DND-41 (cell line): ENCODE measurements around the gene FRAT1.

Source experiments
- ATAC-seq: fragments of 200-7000 bp; cut with Tn5 transposase; 3 replicates; pipeline ENCODE4 v1.9.1; 2021; ENCODE audit warnings: low read depth; ENCODE audit not compliant: insufficient read depth
- DNase-seq: peaks from one replicate; pipeline ENCODE4 v3.0.0-alpha.2; 2020
- H2AFZ ChIP-seq: 2 replicates; pipeline ENCODE4 v1.6.0; 2012; ENCODE audit warnings: low read depth, low read length
- H3K27ac ChIP-seq: 2 replicates; pipeline ENCODE4 v1.5.1; 2012; ENCODE audit warnings: low read length, inconsistent platforms
- H3K27me3 ChIP-seq: fragments of 200-600 bp; sonication (generic); 2 replicates; pipeline ENCODE4 v1.6.0; 2012; ENCODE audit warnings: low read length, mild to moderate bottlenecking, inconsistent platforms; ENCODE audit not compliant: insufficient read depth, poor library complexity
- H3K36me3 ChIP-seq: 2 replicates; pipeline ENCODE4 v1.5.1; 2012; ENCODE audit warnings: low read length, inconsistent platforms; ENCODE audit not compliant: insufficient read depth
- H3K4me1 ChIP-seq: 2 replicates; pipeline ENCODE4 v1.5.1; 2012; ENCODE audit warnings: mild to moderate bottlenecking, low read length; ENCODE audit not compliant: insufficient read depth
- H3K4me2 ChIP-seq: 2 replicates; pipeline ENCODE4 v1.6.0; 2012; ENCODE audit warnings: mild to moderate bottlenecking, moderate library complexity, low read length, inconsistent platforms; ENCODE audit not compliant: insufficient read depth
- H3K4me3 ChIP-seq, 2 experiments: fragments of 200-600 bp in 1 of 2; shearing (Covaris generic) in 1 of 2; 2 replicates each; pipeline ENCODE4 v1.5.1; 2012 to 2016; ENCODE audit warnings: inconsistent platforms in 2 of 2, low read length in 2 of 2, mild to moderate bottlenecking in 2 of 2, low read depth in 1 of 2, moderate library complexity in 1 of 2
- H3K79me2 ChIP-seq: 2 replicates; pipeline ENCODE4 v1.6.0; 2012; ENCODE audit warnings: low read length, inconsistent platforms; ENCODE audit not compliant: insufficient read depth
- H3K9ac ChIP-seq: 2 replicates; pipeline ENCODE4 v1.6.0; 2012; ENCODE audit warnings: low read depth, mild to moderate bottlenecking, inconsistent platforms, low read length, moderate library complexity
- H3K9me3 ChIP-seq: 2 replicates; pipeline ENCODE4 v1.5.1; 2012; ENCODE audit warnings: low read length, moderate library complexity, mild to moderate bottlenecking, inconsistent platforms; ENCODE audit not compliant: insufficient read depth, severe bottlenecking
- H4K20me1 ChIP-seq: 2 replicates; pipeline ENCODE4 v1.6.0; 2012; ENCODE audit warnings: low read length; ENCODE audit not compliant: insufficient read depth
- CTCF ChIP-seq: IDR thresholded peaks from 2 replicates; pipeline ENCODE4 v1.5.1; 2012; ENCODE audit warnings: borderline replicate concordance, low read length, moderate library complexity, mild to moderate bottlenecking; ENCODE audit not compliant: poor library complexity, severe bottlenecking; ENCODE audit errors: extremely low read depth
- EZH2 ChIP-seq: IDR thresholded peaks from 3 replicates; pipeline ENCODE4 v1.6.1; 2012; ENCODE audit warnings: borderline replicate concordance, low read depth, mild to moderate bottlenecking, moderate library complexity, low read length, inconsistent platforms; ENCODE audit not compliant: severe bottlenecking

FRAT1 gene

GRCh38 chr10:97333351-97333600 is 14.2 kb downstream of the FRAT1 start:
- no peak for DNase-seq

GRCh38 chr10:97333601-97334369 is 14.7 kb downstream of the FRAT1 start:
- ATAC-seq: peak; percentile 23
- H2AFZ ChIP-seq: peak overlapping the region; percentile 90

More at GRCh38 chr10:97333351-97333600, 14.2 kb downstream of the FRAT1 start:
- peak overlapping the region; percentile 61 to 68; a peak in 3 of 4 replicates for H3K4me3 ChIP-seq
- H3K27me3 ChIP-seq: peaks cover 10% of the 10 kb centered on the region
- H3K9me3 ChIP-seq: no peaks in the 10 kb centered on the region
- H3K27ac ChIP-seq: peak overlapping the region; percentile 54; the same call in 1 of the 2 replicates
- no peak for ATAC-seq
- peaks cover 35% of the 10 kb centered on the region for H4K20me1 ChIP-seq
- H2AFZ ChIP-seq: peak overlapping the region; percentile 90; the same call in 1 of the 2 replicates
- H3K9ac ChIP-seq: peak overlapping the region; percentile 75
- peak overlapping the region; percentile 98 for H3K4me2 ChIP-seq
- peak; percentile 38 for TF ChIP-seq CTCF
- TF ChIP-seq EZH2: no peak
- peaks cover 11% of the 10 kb centered on the region for H3K36me3 ChIP-seq
- peaks cover 30% of the 10 kb centered on the region for H3K79me2 ChIP-seq
- H3K4me1 ChIP-seq: peaks cover 35% of the 10 kb centered on the region

GRCh38 chr10:97334370-97335175 is 15.5 kb downstream of the FRAT1 start, which contains the start of gene FRAT2:
TSS of gene FRAT2 (minus strand) at chr10:97334729. CDS start at chr10:97334572, 157 bp downstream.
- H3K9me3 ChIP-seq: no peaks in the 10 kb centered on the region
- peaks cover 30% of the 10 kb centered on the region for H3K79me2 ChIP-seq
- peaks cover 35% of the 10 kb centered on the region for H4K20me1 ChIP-seq
- peak within 1 kb of the TSS; percentile 90 for H2AFZ ChIP-seq
- peaks cover 4% of the 10 kb centered on the region; the same call in 1 of the 2 replicates for H3K36me3 ChIP-seq
- DNase-seq (peak; percentile 87), ATAC-seq (peak; percentile 88)
- peak within 1 kb of the TSS; percentile 98 for H3K27ac ChIP-seq
- peak within 1 kb of the TSS; percentile 75 for H3K9ac ChIP-seq
- H3K27me3 ChIP-seq: peaks cover 10% of the 10 kb centered on the region
- H3K4me1 ChIP-seq: peaks cover 35% of the 10 kb centered on the region
- peak within 1 kb of the TSS; percentile 98 for H3K4me2 ChIP-seq
- H3K4me3 ChIP-seq: peak within 1 kb of the TSS; percentile 61 to 68; a peak in 3 of 4 replicates
- TF ChIP-seq EZH2 (no peak), CTCF (no peak)

More at GRCh38 chr10:97333601-97334369, 14.7 kb downstream of the FRAT1 start:
- H3K27me3 ChIP-seq: peaks cover 10% of the 10 kb centered on the region
- peak overlapping the region; percentile 98 for H3K27ac ChIP-seq
- H3K36me3 ChIP-seq: peaks cover 9% of the 10 kb centered on the region
- H3K4me1 ChIP-seq: peaks cover 35% of the 10 kb centered on the region
- H3K9me3 ChIP-seq: no peaks in the 10 kb centered on the region
- peak overlapping the region; percentile 61 to 68; a peak in 3 of 4 replicates for H3K4me3 ChIP-seq
- H3K4me2 ChIP-seq: peak overlapping the region; percentile 98
- H3K9ac ChIP-seq: peak overlapping the region; percentile 75
- peak; percentile 39 for DNase-seq
- H3K79me2 ChIP-seq: peaks cover 30% of the 10 kb centered on the region
- no peak for TF ChIP-seq CTCF
- TF ChIP-seq EZH2: no peak
- H4K20me1 ChIP-seq: peaks cover 35% of the 10 kb centered on the region
